HCEC 1CT (cell line): ENCODE data around the gene MYCN.

Source experiments
- DNase-seq: peaks from one replicate; pipeline ENCODE4 v3.0.0-alpha.2; 2017

Gene MYCN

GRCh38 chr2:15981646-15982045 is 41.3 kb downstream of the MYCN start:
- no peak for DNase-seq

GRCh38 chr2:15982285-15983044 is 42.1 kb downstream of the MYCN start:
- no peak for DNase-seq

- no peak for DNase-seq
Observed at GRCh38 chr2:15983496-15983895, 43.1 kb downstream of the MYCN start.

- no peak for DNase-seq
Observed at GRCh38 chr2:15984368-15985255, 44.3 kb downstream of the MYCN start.

- no peak for DNase-seq
Observed at GRCh38 chr2:15985531-15985930, 45.2 kb downstream of the MYCN start.

- DNase-seq: no peak
Observed at GRCh38 chr2:15986068-15986560, 45.8 kb downstream of the MYCN start.

- DNase-seq: no peak
Observed at GRCh38 chr2:15986644-15987043, 46.3 kb downstream of the MYCN start.

- no peak for DNase-seq
Observed at GRCh38 chr2:15988733-15989132, 48.4 kb downstream of the MYCN start.

- no peak for DNase-seq
Observed at GRCh38 chr2:15989559-15989958, 49.2 kb downstream of the MYCN start.

- DNase-seq: no peak
Observed at GRCh38 chr2:15990151-15991101, 50.1 kb downstream of the MYCN start.

GRCh38 chr2:15991231-15991630 is 50.9 kb downstream of the MYCN start:
- no peak for DNase-seq

- DNase-seq: no peak
Observed at GRCh38 chr2:15992457-15993231, 52.3 kb downstream of the MYCN start.

- no peak for DNase-seq
Observed at GRCh38 chr2:15993232-15993610, 52.9 kb downstream of the MYCN start.

- no peak for DNase-seq
Observed at GRCh38 chr2:15993666-15994065, 53.3 kb downstream of the MYCN start.

- DNase-seq: no peak
Observed at GRCh38 chr2:15995603-15996002, 55.3 kb downstream of the MYCN start.
